ENCODE measurements around the gene CALCOCO1. TPM values are rescaled to one million over a fixed set of nuclear protein-coding genes. Genes with fewer than 3 reads are reported as not detected.
"Not testable (repeated sequence)": the region's sequence is repeated elsewhere in the genome, so short reads cannot be mapped to it uniquely, and the experiment has no call there.

Gene CALCOCO1
- total RNA-seq, 2 experiments from 2014 or later: 12.8 to 25.1 TPM

DNA sequence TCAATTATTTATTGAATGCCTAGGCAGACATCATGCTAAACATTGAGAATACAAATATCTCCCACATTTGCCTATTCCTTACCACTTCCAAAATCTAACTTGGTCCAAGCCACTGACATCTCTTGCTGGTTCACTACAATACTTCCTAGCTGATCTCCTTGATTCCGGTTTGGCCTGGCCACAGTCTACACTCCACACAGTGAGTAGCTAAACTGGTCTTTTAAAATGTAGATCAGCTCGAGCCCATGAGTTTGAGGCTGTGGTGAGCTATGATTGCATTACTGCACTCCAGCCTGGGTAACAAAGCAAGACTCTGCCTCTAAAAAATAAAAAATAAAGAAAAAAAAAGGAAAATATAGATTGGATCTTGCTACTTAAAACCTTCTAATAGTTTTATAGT, 43.8 kb downstream of the CALCOCO1 start:
- H3K79me2 ChIP-seq (ENCODE audit: insufficient read depth, low read depth, low read length): no peaks in the 10 kb centered on the region
- H3K4me3 ChIP-seq (ENCODE audit: low read depth, low read length, poor library complexity, severe bottlenecking): no peak overlapping the region
- ChIA-PET POLR2A (no interaction called here), CTCF (ENCODE audit: unreplicated experiment) (interaction anchor here (0.8 kb wide), 1 partner anchor 62 kb away, joined by 3 read pairs; no protein-coding TSS in a partner anchor)
- no TSS peak for BruUV-seq (replicated peaks)
- H3K4me1 ChIP-seq (ENCODE audit: insufficient read depth, low read length, poor library complexity, severe bottlenecking): no peaks in the 10 kb centered on the region
- no peak for DNase-seq (ENCODE audit: low spot score)
- no peaks in the 10 kb centered on the region for H3K36me3 ChIP-seq (ENCODE audit: insufficient read depth, low read length)
- intact Hi-C loops (cut with micrococcal nuclease; ENCODE audit: unreplicated experiment): no loop called here
- no peaks in the 10 kb centered on the region for H3K9me2 ChIP-seq (ENCODE audit: insufficient read depth, low read length)
- H2AFZ ChIP-seq (ENCODE audit: low read length): no peak overlapping the region
- TF ChIP-seq EZH2phosphoT487 (IDR thresholded peaks at IDR 0.05; ENCODE audit: borderline replicate concordance, low read depth, low read length): no peak
- TF ChIP-seq, protein P1, sequence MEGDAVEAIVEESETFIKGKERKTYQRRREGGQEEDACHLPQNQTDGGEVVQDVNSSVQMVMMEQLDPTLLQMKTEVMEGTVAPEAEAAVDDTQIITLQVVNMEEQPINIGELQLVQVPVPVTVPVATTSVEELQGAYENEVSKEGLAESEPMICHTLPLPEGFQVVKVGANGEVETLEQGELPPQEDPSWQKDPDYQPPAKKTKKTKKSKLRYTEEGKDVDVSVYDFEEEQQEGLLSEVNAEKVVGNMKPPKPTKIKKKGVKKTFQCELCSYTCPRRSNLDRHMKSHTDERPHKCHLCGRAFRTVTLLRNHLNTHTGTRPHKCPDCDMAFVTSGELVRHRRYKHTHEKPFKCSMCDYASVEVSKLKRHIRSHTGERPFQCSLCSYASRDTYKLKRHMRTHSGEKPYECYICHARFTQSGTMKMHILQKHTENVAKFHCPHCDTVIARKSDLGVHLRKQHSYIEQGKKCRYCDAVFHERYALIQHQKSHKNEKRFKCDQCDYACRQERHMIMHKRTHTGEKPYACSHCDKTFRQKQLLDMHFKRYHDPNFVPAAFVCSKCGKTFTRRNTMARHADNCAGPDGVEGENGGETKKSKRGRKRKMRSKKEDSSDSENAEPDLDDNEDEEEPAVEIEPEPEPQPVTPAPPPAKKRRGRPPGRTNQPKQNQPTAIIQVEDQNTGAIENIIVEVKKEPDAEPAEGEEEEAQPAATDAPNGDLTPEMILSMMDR (conservative IDR thresholded peaks at IDR 0.05; ENCODE audit: low read length): no peak
- H3K9me3 ChIP-seq (ENCODE audit: low read length): no peaks in the 10 kb centered on the region
- H4K20me1 ChIP-seq (ENCODE audit: insufficient read depth, low read length): no peaks in the 10 kb centered on the region
- H3K4me2 ChIP-seq (ENCODE audit: low read length): no peak overlapping the region
- H3K27ac ChIP-seq (ENCODE audit: low read depth, low read length, poor library complexity, severe bottlenecking): no peak overlapping the region

DNA sequence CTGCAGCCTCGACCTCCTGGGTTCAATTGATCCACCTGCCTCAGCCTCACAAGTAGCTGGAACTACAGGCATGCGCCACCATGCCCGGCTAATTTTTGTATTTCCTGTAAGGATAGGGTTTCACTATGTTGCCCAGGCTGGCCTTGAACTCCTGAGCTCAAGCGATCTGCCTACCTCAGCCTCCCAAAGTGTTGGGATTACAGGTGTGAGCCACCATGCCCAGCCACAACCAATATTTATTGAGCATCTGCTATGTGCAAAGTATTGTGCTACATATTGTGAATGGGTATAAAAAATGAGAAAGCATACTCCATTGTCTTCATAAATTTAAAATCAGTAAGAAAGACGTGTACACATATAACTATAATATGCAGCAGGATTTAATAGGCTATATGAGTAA, 47.2 kb downstream of the CALCOCO1 start:
- H3K4me2 ChIP-seq (ENCODE audit: low read length); H3K36me3 ChIP-seq (ENCODE audit: insufficient read depth, low read length); intact Hi-C loops (cut with micrococcal nuclease; ENCODE audit: unreplicated experiment); H3K9me2 ChIP-seq (ENCODE audit: insufficient read depth, low read length); H2AFZ ChIP-seq (ENCODE audit: low read length); DNase-seq (ENCODE audit: low spot score); H3K27ac ChIP-seq (ENCODE audit: low read depth, low read length, poor library complexity, severe bottlenecking); H3K79me2 ChIP-seq (ENCODE audit: insufficient read depth, low read depth, low read length); H3K9me3 ChIP-seq (ENCODE audit: low read length); H4K20me1 ChIP-seq (ENCODE audit: insufficient read depth, low read length); H3K4me3 ChIP-seq (ENCODE audit: low read depth, low read length, poor library complexity, severe bottlenecking); BruUV-seq (replicated peaks); POLR2A ChIA-PET: not testable (repeated sequence)
- CTCF ChIA-PET (ENCODE audit: unreplicated experiment): interaction anchor here (0.6 kb wide), 1 partner anchor 141 kb away, joined by 3 read pairs; no protein-coding TSS in a partner anchor
- peaks cover 11% of the 10 kb centered on the region for H3K4me1 ChIP-seq (ENCODE audit: insufficient read depth, low read length, poor library complexity, severe bottlenecking)

DNA sequence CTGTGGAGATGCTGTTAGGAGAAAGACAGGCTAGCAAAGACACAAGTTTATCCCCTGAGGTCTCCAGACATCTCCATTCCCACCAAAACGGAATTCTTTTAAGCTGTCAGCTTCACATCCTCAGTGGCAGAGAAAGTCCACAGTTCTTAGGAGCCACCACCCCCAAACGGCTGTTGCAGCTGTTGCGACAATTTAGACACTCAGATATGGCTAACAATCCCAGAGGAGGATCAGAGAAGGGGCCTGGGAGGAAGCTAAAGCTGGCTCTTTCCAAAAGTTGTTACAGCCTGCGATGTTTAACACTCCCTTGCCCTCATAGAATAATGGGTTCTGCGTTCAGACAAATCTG, 49.5 kb downstream of the CALCOCO1 start:
- POLR2A ChIA-PET: interaction anchor here (0.8 to 1.3 kb wide), 2 partner anchors 39 to 55 kb away, joined by 3 to 4 read pairs; no protein-coding TSS in a partner anchor
- DNase-seq (ENCODE audit: low spot score): no peak

More for the DNA sequence above, 49.5 kb downstream of the CALCOCO1 start:
- no TSS peak for BruUV-seq (replicated peaks)
- Histone ChIP-seq H3K4me1 (ENCODE audit: insufficient read depth, low read length, poor library complexity, severe bottlenecking) (peaks cover 23% of the 10 kb centered on the region), H3K9me2 (ENCODE audit: insufficient read depth, low read length) (no peaks in the 10 kb centered on the region), H3K36me3 (ENCODE audit: insufficient read depth, low read length) (peaks cover 21% of the 10 kb centered on the region), H3K27ac (ENCODE audit: low read depth, low read length, poor library complexity, severe bottlenecking) (no peak overlapping the region), H3K79me2 (ENCODE audit: insufficient read depth, low read depth, low read length) (peaks cover 22% of the 10 kb centered on the region), H3K9me3 (ENCODE audit: low read length) (no peaks in the 10 kb centered on the region), H2AFZ (ENCODE audit: low read length) (no peak overlapping the region), H4K20me1 (ENCODE audit: insufficient read depth, low read length) (no peaks in the 10 kb centered on the region), H3K4me2 (ENCODE audit: low read length) (no peak overlapping the region), H3K4me3 (ENCODE audit: low read depth, low read length, poor library complexity, severe bottlenecking) (no peak overlapping the region)
- intact Hi-C loops (cut with micrococcal nuclease; ENCODE audit: unreplicated experiment): loop anchor here (2.0 to 5.0 kb wide), 4 partner anchors 51 to 355 kb away; partner anchors contain the start of genes AAAS and ATF7
- TF ChIP-seq EZH2phosphoT487 (IDR thresholded peaks at IDR 0.05; ENCODE audit: borderline replicate concordance, low read depth, low read length): no peak
- TF ChIP-seq, protein P1 (conservative IDR thresholded peaks at IDR 0.05; ENCODE audit: low read length): no peak
- CTCF ChIA-PET (ENCODE audit: unreplicated experiment): no interaction called here

Data from OCI-LY7 (cell line).